GM11168 (cell line): Measurements from ENCODE around the gene ROPN1B.
"Not testable (repeated sequence)": the region's sequence is repeated elsewhere in the genome, so short reads cannot be mapped to it uniquely, and the experiment has no call there.

Experiments used
- in situ Hi-C: fragments of 300-500 bp; cut with MboI; formaldehyde crosslinking; loops from one replicate; pipeline ENCODE4 v1.12.0; 2022; ENCODE audit warnings: low sequenced_read_pairs; ENCODE audit not compliant: unreplicated experiment

The ROPN1B gene

GRCh38 chr3:125968701-125969592, at the start of gene ROPN1B:
ROPN1B (plus strand) TSS chr3:125969178; CDS start chr3:125972055, 2,877 bp downstream.
- in situ Hi-C loops = loop anchor here (5.0 kb wide), 1 partner anchor 1977 kb away; the partner anchor contains the start of gene ROPN1

- in situ Hi-C loops = not testable (repeated sequence)
These were observed 48.8 kb upstream of the ROPN1B start for GRCh38 chr3:125920191-125920590.

DNA sequence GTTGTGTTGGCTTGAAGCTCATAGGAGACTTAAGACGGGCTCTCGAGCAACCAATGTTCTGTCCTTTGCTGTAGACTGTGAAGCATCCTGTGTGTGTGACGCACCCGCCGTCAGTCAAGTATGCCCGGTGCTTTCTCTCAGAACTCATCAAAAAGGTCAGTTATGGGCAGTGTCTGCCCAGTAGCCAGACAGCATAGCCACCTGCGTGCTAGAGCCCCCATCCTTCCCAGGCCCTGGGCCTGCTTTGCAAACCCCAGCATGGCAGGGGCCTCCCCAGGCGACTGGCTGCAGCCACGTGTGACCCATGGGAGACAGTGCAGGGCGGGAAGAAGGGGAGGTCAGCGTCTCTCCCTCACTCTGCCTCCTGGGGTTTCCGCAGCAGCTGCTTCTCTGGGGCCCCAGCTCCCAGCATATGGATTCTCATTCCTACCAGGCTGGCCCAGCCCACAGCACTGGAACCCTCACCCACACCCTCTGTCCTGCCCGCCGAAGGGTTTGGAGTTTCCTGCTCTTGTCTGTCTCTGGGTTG, 48.2 kb upstream of the ROPN1B start:
- in situ Hi-C loops = not testable (repeated sequence)

DNA sequence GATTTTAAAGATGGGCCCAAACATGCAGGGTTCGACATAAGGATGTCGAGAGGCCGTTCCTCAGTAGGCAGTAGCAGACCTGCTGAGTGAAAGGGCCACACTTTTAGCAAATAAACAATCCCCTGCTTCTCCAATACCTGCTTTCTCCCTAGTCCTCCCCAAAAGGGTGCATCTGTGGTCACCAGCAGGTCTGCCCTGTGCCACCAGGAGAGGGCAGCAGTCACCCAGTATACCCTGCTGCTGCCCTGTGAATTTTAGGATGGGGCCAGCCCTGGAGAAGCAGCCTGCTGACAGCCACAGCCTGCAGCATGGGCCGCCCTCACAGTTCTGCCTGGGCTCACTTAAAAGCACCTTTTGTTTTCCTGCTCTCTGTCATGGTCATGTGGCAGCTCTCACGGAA, 47.3 kb upstream of the ROPN1B start:
- in situ Hi-C loops = not testable (repeated sequence)

- in situ Hi-C loops = not testable (repeated sequence)
These were observed 45.5 kb upstream of the ROPN1B start for GRCh38 chr3:125923324-125924115.

- in situ Hi-C loops = not testable (repeated sequence)
These were observed 44.7 kb upstream of the ROPN1B start for GRCh38 chr3:125924276-125924675.

- in situ Hi-C loops = not testable (repeated sequence)
These were observed 43.3 kb upstream of the ROPN1B start for GRCh38 chr3:125925727-125926126.

GRCh38 chr3:125928771-125929545, 40.0 kb upstream of the ROPN1B start:
- in situ Hi-C loops = not testable (repeated sequence)

- in situ Hi-C loops = not testable (repeated sequence)
These were observed 39.2 kb upstream of the ROPN1B start for GRCh38 chr3:125929765-125930164.

GRCh38 chr3:125931355-125931880, 37.6 kb upstream of the ROPN1B start:
- in situ Hi-C loops = not testable (repeated sequence)

GRCh38 chr3:125933397-125934173, 35.4 kb upstream of the ROPN1B start:
- in situ Hi-C loops = not testable (repeated sequence)

DNA sequence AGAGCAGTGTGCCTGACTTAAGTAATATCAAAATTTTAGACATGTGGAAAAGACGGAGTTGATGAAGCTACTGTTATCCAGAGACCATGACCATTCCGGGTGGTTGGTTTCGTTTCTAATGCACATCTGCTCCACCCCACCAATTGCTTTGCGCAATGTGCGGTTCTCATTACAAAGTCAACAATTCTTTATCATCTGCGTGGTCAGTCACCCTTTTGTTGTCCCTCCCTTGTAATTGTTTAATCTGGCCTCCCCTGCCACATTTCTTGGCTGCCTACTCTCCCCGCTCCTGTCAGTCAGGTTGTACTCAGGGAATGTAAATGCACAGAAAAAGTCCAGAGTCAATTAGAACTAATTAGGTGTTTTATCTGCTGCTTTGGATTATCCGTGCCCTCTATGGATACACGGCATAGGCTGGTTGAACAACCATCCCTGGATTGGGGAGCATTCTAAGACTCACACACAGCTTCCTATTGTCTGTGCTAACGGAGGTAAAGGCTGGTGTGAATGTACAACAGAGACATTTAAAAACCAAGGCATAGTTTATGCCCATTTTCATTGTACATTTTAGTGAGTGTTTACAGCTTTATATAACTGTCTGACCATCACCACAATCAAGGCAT, 33.6 kb upstream of the ROPN1B start:
- in situ Hi-C loops = not testable (repeated sequence)

DNA sequence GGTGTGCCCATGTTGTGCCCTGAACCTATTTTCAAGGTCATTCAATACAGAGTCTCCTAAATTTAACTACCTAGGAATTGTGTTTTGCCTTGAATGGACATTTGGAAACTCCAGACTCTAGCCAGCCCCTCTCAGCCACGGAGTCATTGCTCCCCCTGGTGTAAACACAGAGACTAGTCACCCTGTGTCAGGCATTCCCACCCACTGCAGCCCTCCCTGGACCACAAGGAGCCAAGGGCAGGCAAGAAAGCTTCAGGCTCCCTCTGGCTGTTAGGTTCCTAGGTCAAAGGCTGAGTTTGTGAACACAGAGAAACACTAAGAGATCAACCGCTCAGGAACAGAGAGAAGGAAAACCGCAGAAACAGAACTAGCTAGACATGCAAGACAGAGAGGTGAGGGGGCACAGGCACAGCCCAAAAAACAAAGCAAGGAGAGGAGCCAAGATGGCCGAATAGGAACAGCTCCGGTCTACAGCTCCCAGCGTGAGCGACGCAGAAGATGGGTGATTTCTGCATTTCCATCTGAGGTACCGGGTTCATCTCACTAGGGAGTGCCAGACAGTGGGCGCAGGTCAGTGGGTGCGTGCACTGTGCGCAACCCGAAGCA, 32.7 kb upstream of the ROPN1B start:
- in situ Hi-C loops = not testable (repeated sequence)

DNA sequence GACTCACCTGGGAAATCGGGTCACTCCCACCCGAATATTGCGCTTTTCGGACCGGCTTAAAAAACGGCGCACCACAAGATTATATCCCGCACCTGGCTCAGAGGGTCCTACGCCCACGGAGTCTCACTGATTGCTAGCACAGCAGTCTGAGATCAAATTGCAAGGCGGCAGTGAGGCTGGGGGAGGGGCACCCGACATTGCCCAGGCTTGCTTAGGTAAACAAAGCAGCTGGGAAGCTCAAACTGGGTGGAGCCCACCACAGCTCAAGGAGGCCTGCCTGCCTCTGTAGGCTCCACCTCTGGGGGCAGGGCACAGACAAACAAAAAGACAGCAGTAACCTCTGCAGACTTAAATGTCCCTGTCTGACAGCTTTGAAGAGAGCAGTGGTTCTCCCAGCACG, 32.1 kb upstream of the ROPN1B start:
- in situ Hi-C loops = not testable (repeated sequence)

GRCh38 chr3:125947806-125948205, 21.2 kb upstream of the ROPN1B start:
- in situ Hi-C loops = not testable (repeated sequence)

GRCh38 chr3:125948901-125949300, 20.1 kb upstream of the ROPN1B start:
- in situ Hi-C loops = not testable (repeated sequence)

- in situ Hi-C loops = not testable (repeated sequence)
These were observed 17.8 kb upstream of the ROPN1B start for GRCh38 chr3:125951176-125951575.

- in situ Hi-C loops = not testable (repeated sequence)
These were observed 12.0 kb upstream of the ROPN1B start for GRCh38 chr3:125957020-125957419.
